Chondrocyte (in vitro differentiated cells): ENCODE results near the gene AP1AR. TPM values are rescaled to one million over a fixed set of nuclear protein-coding genes. Genes with fewer than 3 reads are reported as not detected.
A peak's percentile ranks its signal among the peaks of the same experiment; 100 is the strongest.

Source experiments
- DNase-seq: peaks from one replicate; pipeline ENCODE4 v3.0.0; 2021; ENCODE audit warnings: mixed read lengths, low spot score
- H3K27ac Mint-ChIP-seq: one replicate; pipeline ENCODE4 v1.8.0; 2021; ENCODE audit warnings: mild to moderate bottlenecking, moderate library complexity, mixed read lengths; ENCODE audit not compliant: unreplicated experiment
- H3K27me3 Mint-ChIP-seq: 2 replicates; pipeline ENCODE4 v1.8.0; 2021; ENCODE audit warnings: low read depth, mixed read lengths
- H3K36me3 Mint-ChIP-seq: 2 replicates; pipeline ENCODE4 v1.8.0; 2021; ENCODE audit warnings: low read depth, mixed read lengths
- H3K4me1 Mint-ChIP-seq: 2 replicates; pipeline ENCODE4 v1.8.0; 2021; ENCODE audit warnings: low read depth, mild to moderate bottlenecking, mixed read lengths
- H3K4me3 Mint-ChIP-seq: one replicate; pipeline ENCODE4 v1.8.0; 2021; ENCODE audit warnings: mild to moderate bottlenecking, moderate library complexity, mixed read lengths; ENCODE audit not compliant: unreplicated experiment
- H3K9me3 Mint-ChIP-seq: 2 replicates; pipeline ENCODE4 v1.8.0; 2021; ENCODE audit warnings: low read depth, mixed read lengths
- CTCF ChIP-seq: fragments of 200-600 bp; sonication (generic); IDR thresholded peaks from 2 replicates; pipeline ENCODE4 v1.5.0; 2021; ENCODE audit warnings: antibody characterized with exemption, mild to moderate bottlenecking, moderate library complexity
- total RNA-seq: library from RNA; stranded (reverse); gene quantifications from 3 replicates; pipeline ENCODE4 v1.2.1, GENCODE V29; 2021

Gene AP1AR
- total RNA-seq, 1 donor from 2014 or later: 15.0 TPM

DNA sequence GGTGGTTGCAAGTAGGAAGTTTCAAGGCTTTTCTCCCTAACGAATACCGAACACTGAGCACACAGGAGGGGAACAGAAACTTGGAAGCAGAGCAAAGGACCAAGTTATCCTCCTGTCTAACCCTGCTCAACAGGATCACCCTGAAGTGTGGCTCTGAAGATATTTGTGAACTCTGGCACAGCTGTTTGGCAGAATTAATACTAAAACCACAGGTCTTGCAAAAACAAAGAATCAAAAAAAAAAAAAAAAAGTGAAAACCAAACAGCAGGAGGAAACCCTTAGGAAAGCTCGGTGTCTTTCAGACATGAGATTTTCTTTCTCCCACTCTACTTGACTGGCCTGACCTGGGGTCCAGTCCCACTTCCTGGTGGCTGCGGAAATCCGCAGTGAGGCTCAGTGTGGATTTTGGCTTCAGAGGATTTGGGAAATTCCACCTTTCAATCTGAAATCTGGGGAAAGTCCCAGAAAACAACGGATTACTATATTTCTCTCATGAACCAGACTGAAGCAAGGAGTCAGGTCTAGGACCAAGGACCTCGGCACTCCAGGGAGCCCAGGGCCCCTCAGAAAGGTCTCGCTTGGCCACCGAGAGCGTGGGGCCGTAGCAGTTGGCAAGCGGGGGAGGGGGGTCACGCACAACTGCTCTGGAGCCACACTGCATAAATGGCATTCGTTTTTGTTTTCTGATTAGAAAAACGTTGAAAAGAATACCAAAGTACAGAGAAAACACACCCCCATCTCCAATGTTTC lies 53.2 kb downstream of the AP1AR start:
- no peaks in the 10 kb centered on the region for H3K36me3 Mint-ChIP-seq
- peak overlapping the region; percentile 85 for H3K4me3 Mint-ChIP-seq
- no peak for TF ChIP-seq CTCF
- no peaks in the 10 kb centered on the region for H3K27me3 Mint-ChIP-seq
- H3K27ac Mint-ChIP-seq: peak overlapping the region; percentile 88
- no peak for DNase-seq
- no peaks in the 10 kb centered on the region for H3K9me3 Mint-ChIP-seq
- peaks cover 21% of the 10 kb centered on the region for H3K4me1 Mint-ChIP-seq

DNA sequence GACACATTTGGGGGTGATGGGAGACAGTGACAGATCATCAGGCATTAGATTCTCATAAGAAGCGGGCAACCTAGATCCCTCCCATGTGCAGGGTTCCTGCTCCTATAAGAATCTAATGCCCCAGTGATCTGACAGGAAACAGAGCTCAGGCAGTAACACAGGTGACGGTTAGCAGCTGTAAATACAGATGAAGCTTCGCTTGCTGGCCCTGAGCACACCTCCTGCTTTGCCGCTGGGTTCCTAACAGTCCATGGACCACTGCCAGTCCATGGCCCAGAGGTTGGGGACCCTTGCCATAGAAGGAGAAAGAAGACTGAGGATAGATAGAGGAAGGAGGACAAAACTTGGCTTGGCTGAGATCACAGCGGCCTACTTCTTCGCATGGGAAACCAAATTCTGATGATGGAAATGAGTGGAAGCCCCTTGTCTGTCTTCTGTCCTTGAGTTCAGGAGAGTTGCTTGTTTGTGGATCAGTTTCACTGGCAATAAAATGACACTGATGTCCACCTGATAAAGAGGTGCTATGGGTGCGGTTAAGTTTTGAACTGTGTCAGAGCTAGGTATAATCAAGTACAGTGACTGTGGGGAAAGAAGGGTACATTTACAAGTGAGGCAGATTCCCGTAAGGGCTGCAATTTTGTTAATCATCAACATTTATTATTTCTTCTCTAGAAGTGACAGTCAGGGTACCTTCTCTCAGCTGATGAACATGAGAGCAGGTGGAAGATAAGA lies 55.8 kb downstream of the AP1AR start:
- H3K27me3 Mint-ChIP-seq: no peaks in the 10 kb centered on the region

GRCh38 chr4:112288455-112288854 lies 56.9 kb downstream of the AP1AR start:
- H3K4me3 Mint-ChIP-seq: no peak overlapping the region
- peaks cover 21% of the 10 kb centered on the region for H3K4me1 Mint-ChIP-seq
- DNase-seq: no peak
- no peaks in the 10 kb centered on the region for H3K27me3 Mint-ChIP-seq
- H3K27ac Mint-ChIP-seq: no peak overlapping the region
- no peaks in the 10 kb centered on the region for H3K36me3 Mint-ChIP-seq
- H3K9me3 Mint-ChIP-seq: no peaks in the 10 kb centered on the region
- no peak for TF ChIP-seq CTCF

More for the DNA sequence above, 55.8 kb downstream of the AP1AR start:
- no peak overlapping the region for H3K4me3 Mint-ChIP-seq
- no peak for DNase-seq
- no peaks in the 10 kb centered on the region for H3K9me3 Mint-ChIP-seq
- H3K4me1 Mint-ChIP-seq: peaks cover 21% of the 10 kb centered on the region
- no peak overlapping the region for H3K27ac Mint-ChIP-seq
- no peaks in the 10 kb centered on the region for H3K36me3 Mint-ChIP-seq
- TF ChIP-seq CTCF: no peak

DNA sequence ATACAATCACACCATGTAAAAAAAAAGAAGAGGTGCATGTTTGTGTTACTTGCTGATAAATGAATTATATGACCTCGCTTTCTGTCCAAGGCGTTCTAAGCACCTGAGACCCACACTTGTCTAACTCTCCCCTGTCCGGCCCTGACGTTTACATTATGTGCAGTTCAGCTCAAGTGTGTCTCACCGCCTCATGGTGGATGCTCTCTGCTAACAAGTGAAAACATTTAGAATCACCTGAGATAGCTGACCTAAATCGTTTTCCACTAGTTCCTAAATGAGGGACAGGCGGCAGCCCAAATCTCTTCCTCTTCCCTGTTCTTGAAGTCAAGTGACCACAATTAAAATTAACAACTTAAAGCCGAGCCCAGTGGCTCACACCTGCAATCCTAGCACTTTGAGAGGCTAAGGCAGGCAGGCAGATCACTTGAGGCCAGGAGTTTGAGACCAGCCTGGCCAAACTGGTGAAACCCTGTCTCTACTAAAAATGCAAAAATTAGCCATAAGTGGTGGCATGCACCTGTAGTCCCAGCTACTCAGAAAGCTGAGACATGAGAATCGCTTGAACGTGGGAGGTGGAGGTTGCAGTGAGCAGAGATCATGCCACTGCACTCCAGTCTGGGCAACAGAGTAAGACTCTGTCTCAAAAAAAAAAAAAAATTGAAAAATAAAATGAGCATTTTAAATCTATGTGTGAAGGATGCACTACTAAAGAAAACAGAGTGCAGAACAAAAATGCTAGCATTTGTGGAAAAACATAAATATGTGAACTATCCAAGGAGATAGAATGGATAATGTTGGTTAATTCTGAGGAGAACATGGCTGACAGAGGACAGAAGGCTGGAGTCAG lies 58.0 kb downstream of the AP1AR start:
- no peak for DNase-seq
- H3K9me3 Mint-ChIP-seq: no peaks in the 10 kb centered on the region
- peaks cover 11% of the 10 kb centered on the region for H3K4me1 Mint-ChIP-seq
- H3K27me3 Mint-ChIP-seq: no peaks in the 10 kb centered on the region
- no peaks in the 10 kb centered on the region for H3K36me3 Mint-ChIP-seq
- TF ChIP-seq CTCF: no peak
- no peak overlapping the region for H3K4me3 Mint-ChIP-seq
- no peak overlapping the region for H3K27ac Mint-ChIP-seq

- DNase-seq: no peak
- Mint-ChIP-seq H3K36me3 (no peaks in the 10 kb centered on the region), H3K27ac (no peak overlapping the region), H3K4me3 (no peak overlapping the region), H3K4me1 (peaks cover 6% of the 10 kb centered on the region), H3K27me3 (no peaks in the 10 kb centered on the region), H3K9me3 (no peaks in the 10 kb centered on the region)
- no peak for TF ChIP-seq CTCF
These were observed 58.8 kb downstream of the AP1AR start for GRCh38 chr4:112290341-112290740.
